ENCODE data around the gene LORICRIN.

GRCh38 chr1:153262462-153263157, 3.1 kb downstream of the LORICRIN start:
- TF ChIP-seq EZH2phosphoT487 (IDR thresholded peaks at IDR 0.05; ENCODE audit: borderline replicate concordance, low read length) = no peak; the same call in 1 of the 2 replicates
- TF ChIP-seq CTCF (conservative IDR thresholded peaks at IDR 0.05; ENCODE audit: low read depth, low read length) = no peak
- peak; percentile 8 for TF ChIP-seq EZH2 (IDR thresholded peaks at IDR 0.05; ENCODE audit: low read length, unreplicated experiment)
